Measurements from ENCODE around the gene ACSL5.

DNA sequence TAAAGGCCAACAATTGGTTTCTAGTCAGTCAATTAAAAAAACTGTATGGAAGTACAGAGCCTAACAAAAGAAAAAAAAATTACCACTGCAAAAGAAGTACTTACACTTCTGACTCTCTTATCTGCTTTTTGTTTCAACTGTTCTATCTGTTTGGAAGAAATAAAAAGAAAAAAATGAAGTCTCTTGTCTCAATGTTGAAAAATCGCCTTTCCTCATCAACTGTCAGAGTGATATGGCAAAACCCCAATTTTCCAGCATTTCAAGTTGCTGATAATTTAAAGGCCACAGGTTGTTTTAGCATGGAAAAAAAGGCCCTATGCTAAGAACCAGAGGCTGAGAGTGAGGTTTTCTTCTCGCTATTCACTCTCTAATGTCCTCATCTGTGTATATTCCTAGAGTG is 59.2 kb downstream of the ACSL5 start:
- TF ChIP-seq, protein P1, sequence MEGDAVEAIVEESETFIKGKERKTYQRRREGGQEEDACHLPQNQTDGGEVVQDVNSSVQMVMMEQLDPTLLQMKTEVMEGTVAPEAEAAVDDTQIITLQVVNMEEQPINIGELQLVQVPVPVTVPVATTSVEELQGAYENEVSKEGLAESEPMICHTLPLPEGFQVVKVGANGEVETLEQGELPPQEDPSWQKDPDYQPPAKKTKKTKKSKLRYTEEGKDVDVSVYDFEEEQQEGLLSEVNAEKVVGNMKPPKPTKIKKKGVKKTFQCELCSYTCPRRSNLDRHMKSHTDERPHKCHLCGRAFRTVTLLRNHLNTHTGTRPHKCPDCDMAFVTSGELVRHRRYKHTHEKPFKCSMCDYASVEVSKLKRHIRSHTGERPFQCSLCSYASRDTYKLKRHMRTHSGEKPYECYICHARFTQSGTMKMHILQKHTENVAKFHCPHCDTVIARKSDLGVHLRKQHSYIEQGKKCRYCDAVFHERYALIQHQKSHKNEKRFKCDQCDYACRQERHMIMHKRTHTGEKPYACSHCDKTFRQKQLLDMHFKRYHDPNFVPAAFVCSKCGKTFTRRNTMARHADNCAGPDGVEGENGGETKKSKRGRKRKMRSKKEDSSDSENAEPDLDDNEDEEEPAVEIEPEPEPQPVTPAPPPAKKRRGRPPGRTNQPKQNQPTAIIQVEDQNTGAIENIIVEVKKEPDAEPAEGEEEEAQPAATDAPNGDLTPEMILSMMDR (optimal IDR thresholded peaks at IDR 0.05 in 1 of 3, IDR thresholded peaks at IDR 0.05 in 1 of 3, conservative IDR thresholded peaks at IDR 0.05 in 1 of 3; ENCODE audit: extremely low read depth in 1 of 3, insufficient read depth in 2 of 3, low read length in 3 of 3) = no peak
- no peak for TF ChIP-seq EZH2 (IDR thresholded peaks at IDR 0.05; ENCODE audit: low read length)

All from keratinocyte (primary cell).